Peyer's patch (tissue), 4 donors: Measurements from ENCODE around the gene XYLT1.

Source experiments
- CTCF ChIP-seq, 6 experiments: fragments of 450-650 bp in 4 of 6; fragments of 200-600 bp in 2 of 6; sonication (generic) in 1 of 6; IDR thresholded peaks; one replicate each; pipeline ENCODE4 v1.5.1; 2017 to 2019; ENCODE audit warnings: antibody characterized with exemption in 6 of 6, mild to moderate bottlenecking in 3 of 6, moderate library complexity in 1 of 6
- POLR2A ChIP-seq, 2 donors: fragments of 450-650 bp; IDR thresholded peaks; one replicate each; pipeline ENCODE4 v1.5.1; 2017; ENCODE audit warnings: antibody characterized with exemption in 2 of 2, mild to moderate bottlenecking in 2 of 2, moderate library complexity in 2 of 2

- TF ChIP-seq CTCF (IDR thresholded peaks at IDR 0.05) = no peak
- no peak for TF ChIP-seq POLR2A (IDR thresholded peaks at IDR 0.05)
These were observed 116.6 kb downstream of the XYLT1 start for GRCh38 chr16:17354141-17354601.
